Activated T-helper 2 cell treated with anti-CD3 and anti-CD28 coated beads, Interferon-gamma antibody, Interleukin-2, Interleukin-4, amounts not matched to agents 10 μg/mL and 5 μg/mL and 100 μg/mL, durations not matched to agents 14 hours and 24 hours and 36 hours (primary cell): ENCODE results near the gene CHRNB4. TPM values are rescaled to one million over a fixed set of nuclear protein-coding genes. Genes with fewer than 3 reads are reported as not detected.

Experiments used
- DNase-seq: peaks from one replicate; pipeline ENCODE4 v3.0.0; 2021; ENCODE audit warnings: low spot score
- H3K27ac Mint-ChIP-seq: one replicate; pipeline ENCODE4 v1.8.0; 2021; ENCODE audit warnings: mixed read lengths
- H3K27me3 Mint-ChIP-seq: one replicate; pipeline ENCODE4 v1.8.0; 2021; ENCODE audit warnings: low read depth, mixed read lengths
- H3K36me3 Mint-ChIP-seq: one replicate; pipeline ENCODE4 v1.8.0; 2021; ENCODE audit warnings: low read depth, mixed read lengths
- H3K4me1 Mint-ChIP-seq: one replicate; pipeline ENCODE4 v1.8.0; 2021; ENCODE audit warnings: low read depth, mixed read lengths
- H3K4me3 Mint-ChIP-seq: one replicate; pipeline ENCODE4 v1.8.0; 2021; ENCODE audit warnings: low read depth, mild to moderate bottlenecking, moderate library complexity, mixed read lengths
- H3K9me3 Mint-ChIP-seq: one replicate; pipeline ENCODE4 v1.8.0; 2021; ENCODE audit warnings: mixed read lengths
- intact Hi-C: fragments of 100-400 bp; cut with micrococcal nuclease; formaldehyde crosslinking; loops from one replicate; pipeline ENCODE4 v1.15.1; 2023
- total RNA-seq: library from RNA; stranded (reverse); gene quantifications from 2 replicates; pipeline ENCODE4 v1.2.3, GENCODE V29; 2022

Gene CHRNB4
- total RNA-seq, 1 donor from 2014 or later, result not detected

DNA sequence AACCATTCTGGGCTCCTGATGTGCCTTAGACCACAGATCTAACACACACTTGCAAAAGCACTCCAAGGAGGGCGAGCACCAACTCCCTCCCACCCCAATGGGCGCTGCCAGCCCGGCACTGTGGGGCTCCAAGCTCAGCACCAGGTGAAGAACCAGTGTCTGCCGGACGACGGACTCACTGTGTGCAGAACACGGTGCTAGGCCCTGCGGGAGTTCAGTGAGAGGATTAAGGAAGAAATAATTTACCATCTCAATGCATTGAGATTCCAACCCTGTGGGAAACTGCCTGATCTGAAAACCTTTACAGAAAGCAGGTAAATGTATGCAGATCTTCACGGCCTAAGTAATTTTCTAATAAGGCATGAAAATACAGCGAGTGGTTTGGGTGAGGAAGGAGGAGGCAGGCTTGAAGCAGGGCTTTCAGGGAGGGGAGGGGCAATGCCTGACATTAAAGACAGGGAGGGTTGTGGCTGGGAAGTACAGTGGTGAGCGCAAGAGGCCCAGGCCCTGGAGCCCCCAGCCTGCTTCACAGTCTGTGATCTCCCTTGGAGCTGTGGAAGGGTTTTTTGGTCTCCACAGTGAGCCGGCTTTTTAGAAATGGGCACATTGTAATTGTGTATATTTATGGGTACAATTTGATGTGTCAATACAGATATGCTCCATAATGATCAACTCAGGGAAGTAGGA is 35.6 kb upstream of the CHRNB4 start:
- Mint-ChIP-seq H3K4me1 (no peaks in the 10 kb centered on the region), H3K27me3 (no peaks in the 10 kb centered on the region), H3K9me3 (no peaks in the 10 kb centered on the region), H3K36me3 (no peaks in the 10 kb centered on the region), H3K4me3 (no peak overlapping the region), H3K27ac (no peak overlapping the region)
- DNase-seq, result no peak
- intact Hi-C loops, result no loop called here

DNA sequence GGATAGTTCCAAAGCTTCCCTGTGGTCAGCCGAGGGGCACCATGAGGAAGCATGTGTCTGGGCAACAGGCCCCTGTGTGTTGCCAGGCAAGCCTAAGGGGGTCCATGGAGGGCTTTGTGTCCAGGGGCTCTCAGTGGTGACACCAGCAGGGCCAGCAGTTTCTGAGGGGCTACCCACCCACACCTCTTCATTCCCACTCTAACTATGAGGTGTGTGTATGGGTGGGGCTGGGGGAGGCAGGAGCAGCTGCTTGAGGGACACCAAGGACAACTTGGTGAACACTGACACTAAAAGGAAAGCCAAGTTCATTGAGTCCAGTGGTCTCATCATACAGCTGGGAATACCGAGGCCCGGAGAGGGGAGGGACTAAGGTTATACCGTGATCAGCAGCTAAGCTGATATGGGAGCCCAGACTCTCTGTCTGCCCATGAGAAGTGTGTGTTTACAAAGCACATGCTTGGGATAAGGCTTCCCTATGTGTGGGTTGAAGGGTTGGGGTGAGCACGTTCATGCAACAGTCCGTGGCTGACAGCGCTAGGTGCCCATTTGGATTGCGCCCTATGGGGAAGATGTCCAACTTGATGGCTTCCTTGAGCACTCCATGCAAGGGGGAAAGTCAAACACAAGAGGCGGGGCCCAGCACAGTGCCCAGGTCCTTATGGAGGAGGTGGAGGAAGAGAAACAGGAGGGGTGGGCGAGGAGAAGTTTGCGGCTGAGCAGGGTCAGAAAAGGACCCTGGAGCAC is 34.8 kb upstream of the CHRNB4 start:
- Mint-ChIP-seq H3K4me3 (no peak overlapping the region), H3K4me1 (no peaks in the 10 kb centered on the region), H3K27me3 (no peaks in the 10 kb centered on the region), H3K27ac (no peak overlapping the region), H3K9me3 (no peaks in the 10 kb centered on the region), H3K36me3 (no peaks in the 10 kb centered on the region)
- intact Hi-C loops, result no loop called here
- no peak for DNase-seq

DNA sequence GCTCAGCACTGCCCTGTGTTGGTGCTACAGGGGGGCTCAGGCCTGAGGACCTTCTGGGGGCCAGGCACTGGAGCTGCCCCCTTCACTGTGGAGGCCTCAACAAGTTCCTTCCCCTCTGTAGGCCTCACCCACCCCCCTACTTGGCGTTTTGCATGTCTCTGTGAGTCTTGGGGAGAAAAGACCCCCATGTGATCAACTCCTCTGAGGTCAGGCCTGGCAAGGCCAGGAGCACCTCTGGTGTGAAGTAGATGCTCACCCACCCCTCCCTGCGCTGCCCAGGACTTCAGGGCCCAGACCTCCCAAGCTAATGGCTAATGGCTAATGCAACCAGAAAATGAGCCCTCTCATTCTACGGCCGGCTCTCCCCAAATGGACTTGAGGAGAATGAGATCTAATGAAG is 34.2 kb upstream of the CHRNB4 start:
- H3K9me3 Mint-ChIP-seq, result no peaks in the 10 kb centered on the region
- intact Hi-C loops, result no loop called here
- no peak overlapping the region for H3K4me3 Mint-ChIP-seq

DNA sequence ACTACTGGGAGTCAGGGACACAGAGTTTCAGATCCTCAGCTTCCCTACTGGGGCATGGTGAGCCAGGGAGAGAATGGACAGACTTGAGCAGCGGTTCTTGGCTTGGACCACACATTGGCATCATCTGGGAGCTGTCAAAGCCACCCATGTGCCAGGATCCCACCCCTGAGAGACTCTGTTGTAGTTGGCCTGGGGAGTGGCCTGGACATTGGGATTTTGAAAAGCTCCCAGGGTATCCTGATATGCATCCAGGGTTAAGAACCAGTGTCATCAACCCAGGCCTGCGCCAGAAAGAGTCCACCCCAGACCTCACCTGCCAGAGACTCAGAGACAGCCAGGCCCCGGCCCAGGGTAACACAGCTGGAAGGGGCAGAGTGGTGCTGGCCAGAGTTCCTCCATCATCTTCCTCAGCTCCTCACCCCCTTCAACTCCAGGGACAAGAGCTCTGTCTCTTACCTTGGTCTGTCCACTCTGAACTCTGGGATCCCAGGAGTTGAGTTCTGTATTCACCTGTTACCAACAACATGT is 33.0 kb upstream of the CHRNB4 start:
- Mint-ChIP-seq H3K4me1 (no peaks in the 10 kb centered on the region), H3K36me3 (no peaks in the 10 kb centered on the region), H3K27ac (no peak overlapping the region), H3K27me3 (no peaks in the 10 kb centered on the region), H3K9me3 (no peaks in the 10 kb centered on the region), H3K4me3 (no peak overlapping the region)
- intact Hi-C loops, result no loop called here
- DNase-seq, result no peak

More for the DNA sequence above, 34.2 kb upstream of the CHRNB4 start:
- H3K27me3 Mint-ChIP-seq, result no peaks in the 10 kb centered on the region
- no peaks in the 10 kb centered on the region for H3K36me3 Mint-ChIP-seq
- no peak overlapping the region for H3K27ac Mint-ChIP-seq
- H3K4me1 Mint-ChIP-seq, result no peaks in the 10 kb centered on the region
- DNase-seq, result no peak

DNA sequence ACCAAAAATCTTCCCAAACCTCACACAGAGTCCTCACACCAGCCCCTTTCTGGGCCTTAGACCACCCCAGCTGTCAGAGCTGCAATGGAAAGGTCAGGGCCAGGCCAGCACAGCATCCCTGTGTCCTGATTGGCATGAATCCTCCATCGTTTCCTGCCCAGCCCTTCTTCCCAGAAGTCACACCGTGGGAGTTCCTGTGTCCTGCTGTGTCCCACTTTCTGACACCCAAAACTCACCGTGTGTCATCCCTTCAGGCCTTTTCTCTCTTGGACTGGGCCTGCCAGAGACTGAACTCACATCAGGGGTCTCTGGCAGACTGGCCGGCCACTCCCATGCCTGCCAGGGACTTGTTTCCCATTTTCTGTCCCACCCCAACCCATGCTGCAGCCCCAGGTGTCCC is 32.5 kb upstream of the CHRNB4 start:
- DNase-seq, result no peak
- no peak overlapping the region for H3K27ac Mint-ChIP-seq
- H3K27me3 Mint-ChIP-seq, result no peaks in the 10 kb centered on the region
- H3K4me1 Mint-ChIP-seq, result no peaks in the 10 kb centered on the region
- H3K36me3 Mint-ChIP-seq, result no peaks in the 10 kb centered on the region
- H3K9me3 Mint-ChIP-seq, result no peaks in the 10 kb centered on the region
- intact Hi-C loops, result no loop called here
- H3K4me3 Mint-ChIP-seq, result no peak overlapping the region

DNA sequence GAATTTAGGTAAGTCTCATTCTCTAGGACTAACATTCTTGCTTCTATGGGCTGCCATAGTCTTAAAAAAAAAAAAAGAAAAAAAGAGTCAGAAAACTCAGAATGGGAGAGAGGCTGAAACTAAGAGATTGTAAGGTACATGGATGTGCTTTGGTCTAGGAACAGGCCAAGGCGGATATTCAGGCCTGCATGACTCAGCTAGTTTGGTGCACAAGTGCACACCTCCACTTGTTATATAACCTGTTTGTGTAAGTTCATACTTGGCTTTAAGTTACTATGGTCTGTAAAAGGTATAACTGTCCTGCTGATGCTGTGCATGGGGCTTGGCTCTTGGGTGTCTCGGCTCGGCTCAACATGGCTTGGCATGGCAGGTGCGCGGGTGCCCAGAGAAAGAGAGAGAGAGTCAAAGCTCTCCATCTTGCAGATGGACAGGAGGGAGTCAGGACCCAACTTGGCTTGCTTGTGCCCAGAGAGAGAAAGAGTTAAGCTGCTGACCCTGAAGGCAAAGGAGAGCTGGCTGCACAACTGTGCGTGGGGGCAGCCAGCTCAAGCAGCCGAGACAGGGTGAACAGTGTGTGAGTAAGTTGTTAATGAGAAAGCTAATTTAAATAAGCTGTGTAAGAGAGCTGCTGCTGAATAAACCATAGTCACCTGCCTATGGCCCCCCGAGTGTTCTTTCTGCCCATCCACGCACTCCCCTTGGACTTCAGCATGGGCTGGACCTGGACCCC is 31.4 kb upstream of the CHRNB4 start:
- Mint-ChIP-seq H3K36me3 (no peaks in the 10 kb centered on the region), H3K27ac (no peak overlapping the region), H3K4me3 (no peak overlapping the region), H3K27me3 (peaks cover 3% of the 10 kb centered on the region), H3K4me1 (no peaks in the 10 kb centered on the region), H3K9me3 (no peaks in the 10 kb centered on the region)
- intact Hi-C loops, result no loop called here
- DNase-seq, result no peak

DNA sequence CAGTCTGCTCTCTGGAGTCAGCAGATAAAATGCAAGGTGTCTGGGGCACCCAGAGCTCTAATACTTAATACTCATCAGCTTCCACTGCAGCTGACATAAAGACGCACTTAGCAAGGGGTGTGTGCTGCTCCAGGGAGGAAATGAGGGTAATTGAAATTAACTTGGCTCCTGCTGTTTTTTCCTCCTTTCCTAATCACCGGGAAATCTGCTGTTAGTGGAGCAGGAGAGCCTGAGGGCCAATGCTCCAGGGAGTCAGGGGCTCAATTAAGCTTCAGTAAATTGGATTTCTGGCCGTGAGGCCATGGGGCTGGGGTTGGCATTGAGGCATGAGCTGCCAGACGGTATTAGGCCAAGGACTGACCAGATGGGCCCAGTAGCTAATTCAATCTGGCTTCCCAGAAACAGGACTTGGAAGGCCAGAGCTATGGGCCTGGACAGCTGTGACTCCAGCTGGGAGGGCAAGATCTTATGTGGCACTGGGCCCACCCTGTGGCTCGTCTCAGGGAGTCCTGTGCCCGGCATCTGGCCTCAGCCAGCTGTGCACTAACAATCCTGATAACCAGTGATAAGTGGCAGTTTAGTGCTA is 30.7 kb upstream of the CHRNB4 start:
- H3K36me3 Mint-ChIP-seq, result no peaks in the 10 kb centered on the region
- intact Hi-C loops, result no loop called here
- H3K4me3 Mint-ChIP-seq, result no peak overlapping the region
- DNase-seq, result no peak
- no peak overlapping the region for H3K27ac Mint-ChIP-seq
- no peaks in the 10 kb centered on the region for H3K9me3 Mint-ChIP-seq
- no peaks in the 10 kb centered on the region for H3K4me1 Mint-ChIP-seq
- H3K27me3 Mint-ChIP-seq, result peaks cover 3% of the 10 kb centered on the region

DNA sequence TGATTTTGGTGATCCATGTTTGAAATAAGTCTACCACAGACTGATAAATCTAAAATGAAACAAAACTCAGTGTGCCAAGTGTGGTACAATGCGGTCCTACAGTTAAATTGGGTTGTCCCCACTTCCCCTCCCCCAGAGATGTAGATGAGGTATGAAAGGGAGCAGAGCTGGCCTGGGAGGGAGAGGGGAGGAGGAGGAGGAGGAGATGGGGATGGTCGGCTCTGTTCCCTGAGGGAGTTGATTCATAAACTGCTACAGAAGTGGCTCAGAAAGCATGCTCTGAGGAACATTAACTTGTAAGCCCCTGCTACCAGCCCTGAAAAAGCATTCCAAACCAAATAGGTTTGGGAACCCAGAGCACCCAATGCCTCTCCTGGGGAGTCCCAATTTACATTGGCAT is 28.0 kb upstream of the CHRNB4 start:
- Mint-ChIP-seq H3K4me1 (peaks cover 2% of the 10 kb centered on the region), H3K27ac (no peak overlapping the region), H3K4me3 (no peak overlapping the region), H3K9me3 (no peaks in the 10 kb centered on the region), H3K36me3 (no peaks in the 10 kb centered on the region), H3K27me3 (peaks cover 5% of the 10 kb centered on the region)
- DNase-seq, result no peak
- intact Hi-C loops, result no loop called here

DNA sequence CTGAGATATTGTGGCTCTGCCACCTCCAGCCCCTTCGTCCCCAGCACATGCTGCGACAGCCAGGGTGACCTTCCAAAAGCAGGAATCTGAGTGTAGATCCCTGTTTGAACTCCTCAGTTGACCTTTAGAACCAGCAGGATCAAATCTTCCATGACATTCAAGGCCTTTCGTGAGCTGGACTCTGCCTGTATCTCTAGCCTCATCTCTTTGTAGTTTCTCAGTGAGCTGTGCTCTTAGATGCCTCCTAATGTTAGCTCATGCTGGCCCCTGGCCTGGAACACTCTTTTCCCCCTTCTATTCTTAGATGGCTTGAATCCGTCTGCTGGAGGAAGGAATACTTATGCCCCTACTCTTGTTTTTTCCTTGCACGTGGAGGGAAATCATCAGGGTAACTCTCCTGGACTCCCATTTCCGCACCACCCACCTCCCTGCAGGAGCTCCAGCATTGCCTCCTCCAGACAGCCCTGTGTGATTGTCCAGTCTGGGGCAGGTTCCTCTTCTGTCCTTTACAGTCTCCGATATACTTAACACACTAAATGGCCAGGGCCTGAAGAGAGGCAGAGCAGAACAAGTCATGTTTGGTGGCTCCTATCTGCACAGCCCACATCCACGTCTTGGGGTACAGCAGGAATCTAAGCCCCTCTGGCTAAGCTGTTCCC is 26.7 kb upstream of the CHRNB4 start:
- Mint-ChIP-seq H3K36me3 (no peaks in the 10 kb centered on the region), H3K27ac (no peak overlapping the region), H3K4me1 (peaks cover 2% of the 10 kb centered on the region), H3K9me3 (no peaks in the 10 kb centered on the region), H3K27me3 (peaks cover 5% of the 10 kb centered on the region), H3K4me3 (no peak overlapping the region)
- DNase-seq, result no peak
- intact Hi-C loops, result no loop called here

DNA sequence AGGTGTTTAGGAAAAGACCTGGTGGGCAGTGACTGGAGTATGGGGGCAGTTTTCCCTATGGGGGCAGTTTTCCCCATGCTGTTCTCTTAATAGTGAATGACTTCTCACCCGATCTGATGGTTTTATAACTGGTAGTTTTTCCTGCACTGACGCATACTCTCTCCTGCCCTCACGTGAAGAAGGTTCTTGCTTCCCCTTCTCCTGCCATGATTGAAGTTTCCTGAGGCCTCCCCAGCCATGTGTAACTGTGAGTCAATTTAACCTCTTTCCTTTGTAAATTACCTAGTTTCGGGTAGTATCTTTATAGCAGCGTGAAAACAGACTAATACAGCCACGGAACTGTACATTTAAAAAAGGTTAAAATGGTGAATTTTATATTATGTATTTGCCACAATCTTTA is 25.0 kb upstream of the CHRNB4 start:
- H3K27me3 Mint-ChIP-seq, result peaks cover 5% of the 10 kb centered on the region
- H3K4me3 Mint-ChIP-seq, result no peak overlapping the region
- H3K4me1 Mint-ChIP-seq, result peaks cover 2% of the 10 kb centered on the region
- H3K9me3 Mint-ChIP-seq, result no peaks in the 10 kb centered on the region
- no peak overlapping the region for H3K27ac Mint-ChIP-seq
- H3K36me3 Mint-ChIP-seq, result no peaks in the 10 kb centered on the region
- intact Hi-C loops, result no loop called here
- DNase-seq, result no peak

DNA sequence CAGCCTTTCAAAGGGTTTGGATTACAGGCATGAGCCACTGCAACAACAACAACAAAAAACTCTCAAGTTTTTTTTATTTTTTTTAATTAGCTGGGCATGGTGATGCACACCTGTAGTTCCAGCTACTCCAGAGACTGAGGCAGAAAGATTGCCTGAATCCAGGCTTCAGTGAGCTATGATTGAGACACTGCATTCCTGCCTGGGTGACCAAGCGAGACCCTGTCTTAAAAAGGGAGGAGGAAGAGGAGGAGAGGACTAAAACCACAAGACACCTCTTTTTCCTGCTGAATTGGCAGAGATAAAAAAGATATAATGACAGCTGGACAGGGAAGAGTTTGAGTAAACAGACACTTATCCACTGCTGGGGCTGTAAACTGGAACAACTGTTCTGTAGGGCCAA is 22.7 kb upstream of the CHRNB4 start:
- Mint-ChIP-seq H3K4me3 (no peak overlapping the region), H3K27ac (no peak overlapping the region), H3K9me3 (no peaks in the 10 kb centered on the region), H3K4me1 (peaks cover 2% of the 10 kb centered on the region), H3K36me3 (no peaks in the 10 kb centered on the region), H3K27me3 (peaks cover 5% of the 10 kb centered on the region)
- intact Hi-C loops, result no loop called here
- no peak for DNase-seq

DNA sequence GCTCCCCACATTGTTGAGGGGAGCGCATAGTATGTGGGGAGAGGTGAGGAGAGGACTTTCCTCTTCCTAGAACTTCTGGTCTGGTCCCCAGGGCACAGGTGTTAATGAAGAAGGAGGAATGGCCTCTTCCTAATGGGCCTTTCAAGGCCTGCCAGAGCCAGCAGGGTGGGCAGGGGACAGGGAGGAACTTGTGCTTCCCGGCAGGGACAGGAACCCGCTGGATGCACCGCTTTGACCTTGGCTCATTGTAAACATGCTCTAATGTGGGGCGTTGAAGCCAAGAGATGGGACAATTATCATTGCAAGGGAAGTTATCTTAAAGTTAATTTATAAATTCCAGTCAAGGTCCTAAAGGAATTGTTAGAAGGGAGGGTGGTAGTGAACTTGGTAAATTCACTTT is 21.0 kb upstream of the CHRNB4 start:
- intact Hi-C loops, result no loop called here
- Mint-ChIP-seq H3K4me3 (no peak overlapping the region), H3K9me3 (no peaks in the 10 kb centered on the region), H3K27ac (no peak overlapping the region), H3K4me1 (peaks cover 2% of the 10 kb centered on the region), H3K27me3 (peaks cover 2% of the 10 kb centered on the region), H3K36me3 (no peaks in the 10 kb centered on the region)
- no peak for DNase-seq
